CD1c-positive myeloid dendritic cell (primary cell): Measurements from ENCODE around the gene CENATAC.
"Not testable (repeated sequence)": the region's sequence is repeated elsewhere in the genome, so short reads cannot be mapped to it uniquely, and the experiment has no call there.

ENCODE experiments used
- DNase-seq: peaks from one replicate; pipeline ENCODE4 v3.0.0-alpha.2; 2016; ENCODE audit errors: extremely low spot score

The CENATAC gene

GRCh38 chr11:118996926-118997626 is 862 bp upstream of the CENATAC start:
- peak; percentile 67 for DNase-seq

- DNase-seq, result no peak
Measured at GRCh38 chr11:118998388-118998717, 415 bp downstream of the CENATAC start.

GRCh38 chr11:118998822-118999221 is 884 bp downstream of the CENATAC start:
- no peak for DNase-seq

GRCh38 chr11:119000906-119001305 is 3.0 kb downstream of the CENATAC start:
- no peak for DNase-seq

GRCh38 chr11:119006656-119007055 is 8.7 kb downstream of the CENATAC start:
- DNase-seq, result no peak

GRCh38 chr11:119011476-119012053 is 13.6 kb downstream of the CENATAC start:
- DNase-seq, result no peak

- no peak for DNase-seq
Measured at GRCh38 chr11:119012629-119013170, 14.8 kb downstream of the CENATAC start.

GRCh38 chr11:119014209-119014924 is 16.4 kb downstream of the CENATAC start:
- no peak for DNase-seq

GRCh38 chr11:119015054-119015611 is 17.2 kb downstream of the CENATAC start:
- no peak for DNase-seq

- no peak for DNase-seq
Measured at GRCh38 chr11:119016216-119017009, 18.5 kb downstream of the CENATAC start.

GRCh38 chr11:119017377-119017776 is 19.4 kb downstream of the CENATAC start:
- DNase-seq, result not testable (repeated sequence)

GRCh38 chr11:119018074-119018938 is 20.4 kb downstream of the CENATAC start, which contains the start of the genes RPS25 and TRAPPC4:
TSS of gene RPS25 (minus strand) at chr11:119018343. CDS start at chr11:119018284, 59 bp downstream.
TSS of gene TRAPPC4 (plus strand) at chr11:119018766. CDS start at chr11:119018796, 30 bp downstream.
- DNase-seq, result peak; percentile 98

- DNase-seq, result no peak
Measured at GRCh38 chr11:119019996-119020395, 22.1 kb downstream of the CENATAC start.

GRCh38 chr11:119021631-119022030 is 23.7 kb downstream of the CENATAC start:
- no peak for DNase-seq

GRCh38 chr11:119023741-119024140 is 25.8 kb downstream of the CENATAC start:
- no peak for DNase-seq

GRCh38 chr11:119024430-119025098 is 26.6 kb downstream of the CENATAC start:
- no peak for DNase-seq

GRCh38 chr11:119025099-119025473 is 27.1 kb downstream of the CENATAC start:
- DNase-seq, result no peak

GRCh38 chr11:119025541-119025940 is 27.6 kb downstream of the CENATAC start:
- no peak for DNase-seq

- no peak for DNase-seq
Measured at GRCh38 chr11:119025978-119026766, 28.2 kb downstream of the CENATAC start.
